ENCODE results near the gene PRKD1. TPM values are rescaled to one million over a fixed set of nuclear protein-coding genes. Genes with fewer than 3 reads are reported as not detected.

The PRKD1 gene
- total RNA-seq, 1 experiment from 2014 or later = 2.7 TPM

DNA sequence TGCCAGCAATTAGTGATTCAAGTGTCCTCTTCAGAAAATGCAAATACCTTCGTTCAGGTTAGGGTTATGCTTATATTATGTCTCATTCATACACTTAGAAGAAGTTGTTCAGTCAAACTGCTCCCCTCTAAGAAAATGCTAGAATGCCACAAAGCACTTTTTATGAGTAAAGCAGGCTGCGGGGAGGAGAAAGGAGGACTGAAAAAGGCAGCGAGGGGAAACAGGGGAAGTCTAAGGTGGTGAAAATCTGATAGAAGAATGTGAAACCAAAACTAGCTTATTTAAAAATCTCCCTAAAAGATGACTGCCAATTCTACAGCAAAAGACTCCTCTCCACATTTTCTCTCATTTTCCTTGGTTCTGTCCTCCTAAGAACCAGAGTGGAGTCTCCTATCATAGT, 70.1 kb downstream of the PRKD1 start:
- H2BK15ac ChIP-seq (ENCODE audit: low read depth, low read length) = no peak overlapping the region
- no peak overlapping the region for H4K5ac ChIP-seq (ENCODE audit: insufficient read length, low read depth, low read length)
- H3K9ac ChIP-seq (ENCODE audit: extremely low read depth, insufficient read length, low read length) = no peak overlapping the region
- no peaks in the 10 kb centered on the region for H3K4me1 ChIP-seq (ENCODE audit: insufficient read depth, low read length)
- no peak overlapping the region for H3K56ac ChIP-seq (ENCODE audit: insufficient read length, low read depth, low read length)
- H3K9me3 ChIP-seq (ENCODE audit: control insufficient read depth, low read depth, low read length) = no peaks in the 10 kb centered on the region
- H3K27ac Mint-ChIP-seq = no peak overlapping the region
- WGBS (ENCODE audit: extremely low coverage, insufficient read length, low lambda C conversion rate) = no CpG with 5 or more reads among the region's 3 CpGs
- H3K79me1 ChIP-seq (ENCODE audit: insufficient read depth, low read depth, low read length, poor library complexity, severe bottlenecking) = no peaks in the 10 kb centered on the region
- H3K4ac ChIP-seq (ENCODE audit: low read depth, low read length) = no peak overlapping the region
- H4K20me1 ChIP-seq (ENCODE audit: control insufficient read depth, insufficient read depth, insufficient read length) = no peaks in the 10 kb centered on the region
- H3K9me3 Mint-ChIP-seq = peaks cover 28% of the 10 kb centered on the region in 2 experiments
- no peaks in the 10 kb centered on the region for H3K4me1 Mint-ChIP-seq
- H2AFZ ChIP-seq (ENCODE audit: low read length) = no peak overlapping the region
- no peak for DNase-seq
- H2AK5ac ChIP-seq (ENCODE audit: insufficient read length, low read length) = no peak overlapping the region
- H2BK120ac ChIP-seq (ENCODE audit: low read depth, low read length, poor library complexity, severe bottlenecking) = no peak overlapping the region
- H4K8ac ChIP-seq (replicated peaks; ENCODE audit: insufficient read length, low read depth, low read length) = no peak overlapping the region
- no peak overlapping the region for H3K14ac ChIP-seq (ENCODE audit: insufficient read depth, low read length)
- no peak overlapping the region for H2BK20ac ChIP-seq (ENCODE audit: low read depth, low read length, poor library complexity, severe bottlenecking)
- H3K27ac ChIP-seq (ENCODE audit: insufficient read length, low read depth, low read length) = no peak overlapping the region
- H3T11ph ChIP-seq (ENCODE audit: low read length) = no peak overlapping the region
- H4K91ac ChIP-seq (ENCODE audit: insufficient read length, low read depth, low read length) = no peak overlapping the region
- no peak overlapping the region for H3K4me3 Mint-ChIP-seq
- H3K18ac ChIP-seq (ENCODE audit: insufficient read length, low read depth, low read length) = no peak overlapping the region
- TF ChIP-seq CTCF (conservative IDR thresholded peaks at IDR 0.05) = no peak
- H3K36me3 Mint-ChIP-seq (ENCODE audit: insufficient read depth in 1 of 3, low read depth in 3 of 3) = peaks cover 23 to 27% (median 27%) of the 10 kb centered on the region in 3 experiments
- H2BK12ac ChIP-seq (ENCODE audit: insufficient read length, low read depth, low read length) = no peak overlapping the region
- no peaks in the 10 kb centered on the region for H3K23me2 ChIP-seq (ENCODE audit: insufficient read length, low read depth, low read length, poor library complexity, severe bottlenecking)
- no peaks in the 10 kb centered on the region for H3K27me3 Mint-ChIP-seq (ENCODE audit: low read depth)
- H3K27me3 ChIP-seq (ENCODE audit: insufficient read depth, low read length) = no peaks in the 10 kb centered on the region
- H3K4me2 ChIP-seq (ENCODE audit: insufficient read depth, insufficient read length, low read length) = no peak overlapping the region
- no peak overlapping the region for H2BK5ac ChIP-seq (ENCODE audit: insufficient read length, low read length)
- H3K23ac ChIP-seq (ENCODE audit: insufficient read length, low read depth, low read length) = no peak overlapping the region
- no peaks in the 10 kb centered on the region for H3K79me2 ChIP-seq (ENCODE audit: insufficient read depth, low read length)
